Endothelial cell (in vitro differentiated cells): ENCODE results near the gene VIPR2. TPM values are rescaled to one million over a fixed set of nuclear protein-coding genes. Genes with fewer than 3 reads are reported as not detected.

ENCODE experiments used
- DNase-seq: peaks from one replicate; pipeline ENCODE4 v3.0.0; 2021; ENCODE audit warnings: low spot score
- H3K27ac Mint-ChIP-seq: one replicate; pipeline ENCODE4 v1.8.0; 2021; ENCODE audit warnings: mixed read lengths, inconsistent platforms; ENCODE audit not compliant: unreplicated experiment
- H3K27me3 Mint-ChIP-seq: one replicate; pipeline ENCODE4 v1.8.0; 2021; ENCODE audit warnings: mild to moderate bottlenecking, moderate library complexity, mixed read lengths, inconsistent platforms; ENCODE audit not compliant: unreplicated experiment
- H3K36me3 Mint-ChIP-seq: one replicate; pipeline ENCODE4 v1.8.0; 2021; ENCODE audit warnings: mild to moderate bottlenecking, low read depth, mixed read lengths, inconsistent platforms; ENCODE audit not compliant: unreplicated experiment
- H3K4me1 Mint-ChIP-seq: one replicate; pipeline ENCODE4 v1.8.0; 2021; ENCODE audit warnings: mild to moderate bottlenecking, mixed read lengths, inconsistent platforms; ENCODE audit not compliant: unreplicated experiment
- H3K4me3 Mint-ChIP-seq: one replicate; pipeline ENCODE4 v1.8.0; 2021; ENCODE audit warnings: mild to moderate bottlenecking, mixed read lengths, inconsistent platforms; ENCODE audit not compliant: unreplicated experiment
- H3K9me3 Mint-ChIP-seq: one replicate; pipeline ENCODE4 v1.8.0; 2021; ENCODE audit warnings: mixed read lengths, inconsistent platforms; ENCODE audit not compliant: unreplicated experiment
- CTCF ChIP-seq: fragments of 200-600 bp; sonication (generic); IDR thresholded peaks from one replicate; pipeline ENCODE4 v1.5.0; 2021; ENCODE audit warnings: antibody characterized with exemption; ENCODE audit not compliant: unreplicated experiment
- total RNA-seq: library from RNA; stranded (reverse); fragmentation: NEBNext Ultra II Directional; extraction: Animal tissue kit (Norgen Biotek cat#: 25700); gene quantifications from one replicate; pipeline ENCODE4 v1.2.1, GENCODE V29; 2021; ENCODE audit not compliant: unreplicated experiment

Gene VIPR2
- total RNA-seq, 1 donor from 2014 or later = 2.4 TPM

- no peak overlapping the region for H3K4me3 Mint-ChIP-seq
- DNase-seq = no peak
- H3K4me1 Mint-ChIP-seq = peaks cover 4% of the 10 kb centered on the region
- no peak for TF ChIP-seq CTCF
- H3K27ac Mint-ChIP-seq = no peak overlapping the region
- no peaks in the 10 kb centered on the region for H3K9me3 Mint-ChIP-seq
- H3K27me3 Mint-ChIP-seq = peaks cover 3% of the 10 kb centered on the region
- H3K36me3 Mint-ChIP-seq = no peaks in the 10 kb centered on the region
Observed at GRCh38 chr7:159116581-159117339, 27.9 kb downstream of the VIPR2 start.

DNA sequence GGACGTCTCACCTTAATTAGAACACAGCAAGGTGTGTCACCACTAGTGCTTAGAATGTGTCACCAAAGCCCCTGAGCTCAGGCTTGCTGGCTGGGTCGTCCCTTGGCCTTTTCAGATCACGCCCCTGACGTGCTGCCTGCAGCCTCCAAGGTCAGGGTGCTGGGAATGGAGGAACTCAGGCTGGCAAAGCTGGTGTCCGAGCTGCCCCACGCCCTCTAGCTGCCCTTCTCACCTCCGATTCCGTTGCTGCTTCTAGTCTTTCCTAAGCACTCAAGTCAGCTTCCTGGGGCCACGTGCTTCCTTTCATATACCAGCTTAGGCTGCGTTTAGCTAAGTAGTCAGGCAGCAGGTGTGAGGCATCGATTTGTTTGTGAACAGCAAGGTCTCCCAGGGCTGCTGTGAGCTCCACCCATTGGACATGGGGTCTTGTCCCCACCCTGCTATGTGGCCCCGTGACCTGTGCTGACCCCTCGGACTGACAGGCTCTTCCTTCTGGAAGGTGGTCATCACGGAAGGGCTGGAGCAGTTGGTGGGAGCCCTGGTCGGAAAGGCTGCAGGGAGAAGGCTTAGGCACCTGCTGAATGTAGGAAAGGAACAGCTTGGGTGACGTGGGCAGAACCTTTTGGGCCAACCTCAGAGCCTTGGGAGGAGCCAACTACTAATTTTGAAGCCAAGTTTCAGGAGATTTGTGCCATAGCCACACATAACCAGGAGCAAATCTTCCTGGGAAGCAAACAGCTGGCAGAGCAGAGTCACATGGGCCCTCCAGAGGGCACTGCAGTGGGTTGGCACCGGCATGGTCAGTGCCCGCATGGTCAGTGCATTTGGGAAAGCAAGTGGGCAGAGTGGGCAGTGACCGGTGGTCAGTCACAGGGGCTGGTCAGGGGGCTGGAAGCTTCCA is 28.8 kb downstream of the VIPR2 start:
- H3K9me3 Mint-ChIP-seq = no peaks in the 10 kb centered on the region
- peaks cover 4% of the 10 kb centered on the region for H3K4me1 Mint-ChIP-seq
- DNase-seq = no peak
- H3K36me3 Mint-ChIP-seq = no peaks in the 10 kb centered on the region
- no peak overlapping the region for H3K4me3 Mint-ChIP-seq
- H3K27me3 Mint-ChIP-seq = peaks cover 3% of the 10 kb centered on the region
- no peak for TF ChIP-seq CTCF
- H3K27ac Mint-ChIP-seq = no peak overlapping the region

DNA sequence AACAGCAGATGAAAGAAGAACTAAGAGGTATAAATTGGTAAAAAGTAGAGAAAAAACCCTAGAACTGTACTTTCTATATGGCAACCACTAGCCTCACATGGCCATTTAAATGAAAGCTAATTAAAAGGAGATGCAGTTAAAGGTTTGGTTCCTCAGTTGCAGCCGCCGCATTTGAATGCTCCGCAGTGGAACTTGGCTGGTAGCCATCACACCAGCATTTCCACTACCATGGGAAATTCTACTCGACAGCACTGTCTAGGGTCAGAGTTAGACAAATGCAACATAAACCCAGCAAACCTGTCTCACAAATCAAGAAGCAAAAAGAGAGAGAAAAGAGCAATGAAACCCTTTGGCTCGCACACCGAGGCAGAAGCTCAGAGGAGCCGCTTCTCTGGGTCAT is 29.7 kb downstream of the VIPR2 start:
- Mint-ChIP-seq H3K4me1 (peaks cover 4% of the 10 kb centered on the region), H3K27me3 (peaks cover 3% of the 10 kb centered on the region), H3K9me3 (no peaks in the 10 kb centered on the region), H3K36me3 (no peaks in the 10 kb centered on the region), H3K27ac (no peak overlapping the region), H3K4me3 (no peak overlapping the region)
- no peak for DNase-seq
- TF ChIP-seq CTCF = no peak

- Mint-ChIP-seq H3K4me3 (no peak overlapping the region), H3K27me3 (peaks cover 3% of the 10 kb centered on the region), H3K36me3 (no peaks in the 10 kb centered on the region), H3K9me3 (no peaks in the 10 kb centered on the region), H3K4me1 (peaks cover 4% of the 10 kb centered on the region), H3K27ac (no peak overlapping the region)
- DNase-seq = no peak
- TF ChIP-seq CTCF = no peak
Observed at GRCh38 chr7:159114096-159114495, 30.6 kb downstream of the VIPR2 start.

DNA sequence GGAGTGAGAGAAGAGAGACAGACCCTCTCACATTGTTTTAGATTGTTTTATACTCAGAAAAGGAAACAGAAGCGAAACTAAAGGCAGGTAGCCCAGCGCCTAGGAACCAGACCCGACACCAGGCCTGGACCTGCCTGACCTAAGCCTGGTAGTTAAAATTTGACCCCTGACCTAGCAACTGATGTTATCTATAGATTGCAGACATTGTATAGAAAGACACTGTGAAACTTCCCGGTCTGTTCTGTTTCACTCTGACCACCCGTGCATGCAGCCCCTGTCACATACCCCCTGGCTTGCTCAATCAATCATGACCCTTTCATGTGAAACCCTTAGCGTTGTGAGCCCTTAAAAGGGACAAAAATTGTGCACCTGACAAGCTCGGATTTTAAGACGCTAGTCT is 31.6 kb downstream of the VIPR2 start:
- Mint-ChIP-seq H3K4me1 (no peaks in the 10 kb centered on the region), H3K27ac (no peak overlapping the region), H3K9me3 (no peaks in the 10 kb centered on the region), H3K4me3 (no peak overlapping the region), H3K27me3 (no peaks in the 10 kb centered on the region), H3K36me3 (no peaks in the 10 kb centered on the region)
- no peak for TF ChIP-seq CTCF
- DNase-seq = no peak
